HepG2 (cell line): ENCODE measurements around the gene GPR31. TPM values are rescaled to one million over a fixed set of nuclear protein-coding genes. Genes with fewer than 3 reads are reported as not detected.

Source experiments
- KLF15 ChIP-seq: sonication (generic); formaldehyde crosslinking; IDR thresholded peaks from 2 replicates; pipeline ENCODE4 v1.8.1; 2023; ENCODE audit warnings: borderline replicate concordance, mild to moderate bottlenecking, inconsistent platforms, missing genetic modification reagents, mixed read lengths
- MIER2 ChIP-seq: IDR thresholded peaks from 2 replicates; pipeline ENCODE4 v1.6.1; 2016; ENCODE audit warnings: missing biosample characterization, missing genetic modification reagents
- NFYC ChIP-seq: IDR thresholded peaks from 2 replicates; pipeline ENCODE4 v1.6.1; 2016; ENCODE audit warnings: missing genetic modification reagents, missing compliant biosample characterization
- RXRB ChIP-seq: IDR thresholded peaks from 2 replicates; pipeline ENCODE4 v1.6.1; 2016; ENCODE audit warnings: borderline replicate concordance, missing genetic modification reagents, missing compliant biosample characterization
- SCMH1 ChIP-seq: sonication (generic); formaldehyde crosslinking; IDR thresholded peaks from 2 replicates; pipeline ENCODE4 v1.9.0; 2021; ENCODE audit warnings: missing genetic modification reagents, mild to moderate bottlenecking, borderline replicate concordance
- ZFP36L1 ChIP-seq: sonication (generic); formaldehyde crosslinking; IDR thresholded peaks from 2 replicates; pipeline ENCODE4 v1.8.0; 2022; ENCODE audit warnings: mild to moderate bottlenecking, missing genetic modification reagents, moderate library complexity
- ZNF460 ChIP-seq: sonication (generic); formaldehyde crosslinking; IDR thresholded peaks from 2 replicates; pipeline ENCODE4 v1.5.1; 2020; ENCODE audit warnings: missing genetic modification reagents, mild to moderate bottlenecking, borderline replicate concordance
- polyA plus RNA-seq, 8 experiments: library from polyadenylated mRNA; depleted of rRNA in 3 of 8; stranded (reverse) in 7 of 8; unstranded in 1 of 8; fragments of >200 nt; fragmentation: Illumina TruSeq in 4 of 8; extraction: Trizol in 4 of 8; gene quantifications; 2 replicates each; pipeline versions ENCODE4 v1.2.1 to v1.2.3, GENCODE V29; 2011 to 2016; ENCODE audit warnings: low read depth in 4 of 8, missing spikeins in 1 of 8, mixed read lengths in 1 of 8; ENCODE audit not compliant: insufficient read depth in 1 of 8
- total RNA-seq, 5 experiments: library from RNA; depleted of rRNA; stranded (reverse); fragments of >200 nt; fragmentation: Illumina TruSeq; extraction: Trizol; gene quantifications; 2 replicates each; pipeline ENCODE4 v1.2.3, GENCODE V29; 2016; ENCODE audit warnings: low read depth in 1 of 5
- TF ChIP-seq, protein P1 (sequence below): sonication (generic); formaldehyde crosslinking; IDR thresholded peaks from 2 replicates; pipeline ENCODE4 v1.4.0; 2020; ENCODE audit warnings: mild to moderate bottlenecking, missing genetic modification reagents
- TF ChIP-seq, protein P2 (sequence below): sonication (generic); formaldehyde crosslinking; IDR thresholded peaks from 2 replicates; pipeline ENCODE4 v1.5.1; 2020; ENCODE audit warnings: missing genetic modification reagents, mild to moderate bottlenecking, borderline replicate concordance
- TF ChIP-seq, protein P3 (sequence below): sonication (generic); formaldehyde crosslinking; IDR thresholded peaks from 2 replicates; pipeline ENCODE4 v1.4.0; 2020; ENCODE audit warnings: mild to moderate bottlenecking, missing genetic modification reagents, borderline replicate concordance
- TF ChIP-seq, protein P4 (sequence below): sonication (generic); formaldehyde crosslinking; IDR thresholded peaks from 2 replicates; pipeline ENCODE4 v1.8.0; 2022; ENCODE audit warnings: missing genetic modification reagents, mild to moderate bottlenecking, borderline replicate concordance
- TF ChIP-seq, protein P5 (sequence below): sonication (generic); formaldehyde crosslinking; IDR thresholded peaks from 2 replicates; pipeline ENCODE4 v1.8.1; 2023; ENCODE audit warnings: missing genetic modification reagents, mild to moderate bottlenecking, borderline replicate concordance

GPR31 gene
- total and polyA plus RNA-seq, 2 of the 13 experiments (the other 11 are each of a cell fraction or from before 2014, with no cell fraction given) = not detected

DNA sequence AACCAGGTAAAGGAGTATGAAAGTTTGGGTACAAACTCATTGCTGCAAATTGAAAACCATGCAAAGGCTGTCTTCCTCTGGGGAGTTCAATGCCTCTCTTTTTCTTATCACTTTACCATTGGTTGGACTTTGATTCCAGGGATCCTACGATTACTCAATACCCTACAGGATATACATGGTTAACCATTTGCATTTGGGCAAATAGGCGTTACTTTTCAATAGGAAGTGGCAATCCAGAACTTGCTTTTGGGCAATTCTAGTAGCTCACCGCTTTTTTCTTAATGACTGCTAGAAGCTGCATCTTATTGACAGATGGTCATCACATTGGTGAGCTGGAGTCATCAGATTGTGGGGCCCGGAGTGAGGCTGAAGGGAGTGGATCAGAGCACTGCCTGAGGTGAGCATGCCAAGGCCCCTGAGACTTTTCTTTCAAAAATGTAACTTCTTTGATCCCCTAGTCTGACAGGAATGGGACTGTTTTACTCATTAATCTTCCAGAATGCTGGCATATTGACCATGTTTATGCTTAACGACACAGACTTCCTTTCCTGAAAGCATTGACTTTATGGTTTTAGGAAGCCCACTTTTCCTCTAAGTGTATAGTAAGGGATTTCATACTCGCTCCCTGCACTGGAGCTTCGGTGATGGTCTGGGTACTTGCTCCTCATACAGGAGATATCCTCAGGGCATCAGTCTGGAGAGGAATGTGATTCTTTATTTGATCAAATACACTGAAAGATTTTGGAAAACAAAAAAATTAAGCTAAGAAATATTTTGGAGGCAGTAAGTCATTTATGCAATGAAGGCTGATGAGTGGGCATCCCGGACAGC is 34.7 kb downstream of the GPR31 start, which contains the start of gene CCR6 (continued):
- TF ChIP-seq, protein P1, sequence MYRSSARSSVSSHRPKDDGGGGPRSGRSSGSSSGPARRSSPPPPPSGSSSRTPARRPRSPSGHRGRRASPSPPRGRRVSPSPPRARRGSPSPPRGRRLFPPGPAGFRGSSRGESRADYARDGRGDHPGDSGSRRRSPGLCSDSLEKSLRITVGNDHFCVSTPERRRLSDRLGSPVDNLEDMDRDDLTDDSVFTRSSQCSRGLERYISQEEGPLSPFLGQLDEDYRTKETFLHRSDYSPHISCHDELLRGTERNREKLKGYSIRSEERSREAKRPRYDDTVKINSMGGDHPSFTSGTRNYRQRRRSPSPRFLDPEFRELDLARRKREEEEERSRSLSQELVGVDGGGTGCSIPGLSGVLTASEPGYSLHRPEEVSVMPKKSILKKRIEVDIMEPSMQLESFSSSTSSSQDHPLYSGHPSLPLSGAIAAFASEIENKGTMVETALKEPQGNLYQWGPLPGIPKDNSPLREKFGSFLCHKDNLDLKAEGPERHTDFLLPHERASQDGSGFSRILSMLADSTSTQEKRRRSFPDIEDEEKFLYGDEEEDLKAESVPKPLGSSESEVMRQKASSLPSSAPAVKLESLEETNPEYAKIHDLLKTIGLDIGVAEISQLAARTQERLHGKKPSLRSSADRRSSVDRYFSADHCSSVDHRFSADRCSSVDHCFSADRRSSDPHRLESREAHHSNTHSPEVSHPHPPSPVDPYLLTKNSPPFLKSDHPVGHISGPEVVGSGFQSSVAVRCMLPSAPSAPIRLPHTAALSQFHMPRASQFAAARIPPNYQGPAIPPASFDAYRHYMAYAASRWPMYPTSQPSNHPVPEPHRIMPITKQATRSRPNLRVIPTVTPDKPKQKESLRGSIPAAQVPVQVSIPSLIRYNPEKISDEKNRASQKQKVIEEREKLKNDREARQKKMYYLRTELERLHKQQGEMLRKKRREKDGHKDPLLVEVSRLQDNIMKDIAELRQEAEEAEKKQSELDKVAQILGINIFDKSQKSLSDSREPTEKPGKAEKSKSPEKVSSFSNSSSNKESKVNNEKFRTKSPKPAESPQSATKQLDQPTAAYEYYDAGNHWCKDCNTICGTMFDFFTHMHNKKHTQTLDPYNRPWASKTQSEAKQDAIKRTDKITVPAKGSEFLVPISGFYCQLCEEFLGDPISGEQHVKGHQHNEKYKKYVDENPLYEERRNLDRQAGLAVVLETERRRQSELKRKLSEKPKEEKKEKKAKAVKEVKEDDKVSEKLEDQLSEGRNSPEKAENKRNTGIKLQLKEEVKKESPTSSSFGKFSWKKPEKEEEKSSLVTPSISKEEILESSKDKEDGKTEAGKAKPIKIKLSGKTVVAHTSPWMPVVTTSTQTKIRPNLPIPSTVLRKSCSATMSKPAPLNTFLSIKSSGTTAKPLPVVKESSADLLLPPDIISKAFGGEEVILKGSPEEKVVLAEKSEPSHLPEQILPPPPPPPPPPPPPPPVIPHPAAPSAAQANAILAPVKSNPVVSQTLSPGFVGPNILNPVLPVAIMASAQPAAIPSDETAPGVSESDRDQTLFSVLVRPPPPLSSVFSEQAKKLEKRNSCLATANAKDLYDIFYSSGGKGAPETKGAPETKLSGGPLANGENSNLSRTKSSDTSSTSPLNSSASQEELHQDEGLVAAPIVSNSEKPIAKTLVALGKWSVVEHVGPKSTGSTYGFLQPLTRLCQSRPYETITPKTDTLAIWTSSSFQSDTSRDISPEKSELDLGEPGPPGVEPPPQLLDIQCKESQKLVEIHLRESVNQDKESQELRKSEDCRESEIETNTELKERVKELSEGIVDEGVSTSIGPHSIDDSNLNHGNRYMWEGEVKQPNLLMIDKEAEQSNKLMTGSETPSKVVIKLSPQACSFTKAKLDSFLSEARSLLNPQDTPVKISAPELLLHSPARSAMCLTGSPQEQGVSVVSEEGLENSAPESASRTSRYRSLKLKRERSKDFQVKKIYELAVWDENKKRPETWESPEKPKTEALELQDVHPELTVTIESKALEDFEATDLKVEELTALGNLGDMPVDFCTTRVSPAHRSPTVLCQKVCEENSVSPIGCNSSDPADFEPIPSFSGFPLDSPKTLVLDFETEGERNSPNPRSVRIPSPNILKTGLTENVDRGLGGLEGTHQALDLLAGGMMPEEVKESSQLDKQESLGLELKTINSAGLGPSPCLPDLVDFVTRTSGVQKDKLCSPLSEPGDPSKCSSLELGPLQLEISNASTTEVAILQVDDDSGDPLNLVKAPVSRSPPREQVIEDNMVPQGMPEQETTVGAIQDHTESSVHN (CRISPR knock-in tag) = no peak
- TF ChIP-seq ZNF460 (no peak), SCMH1 (CRISPR knock-in tag) (no peak), MIER2 (CRISPR knock-in tag) (peak; percentile 67), ZFP36L1 (CRISPR knock-in tag) (0 out of 2 replicates have a peak, but pooled peaks have one; percentile 28), RXRB (CRISPR knock-in tag) (peak; percentile 87), KLF15 (CRISPR knock-in tag) (no peak), NFYC (CRISPR knock-in tag) (no peak; the same call in 1 of the 2 replicates)
- TF ChIP-seq, protein P2, sequence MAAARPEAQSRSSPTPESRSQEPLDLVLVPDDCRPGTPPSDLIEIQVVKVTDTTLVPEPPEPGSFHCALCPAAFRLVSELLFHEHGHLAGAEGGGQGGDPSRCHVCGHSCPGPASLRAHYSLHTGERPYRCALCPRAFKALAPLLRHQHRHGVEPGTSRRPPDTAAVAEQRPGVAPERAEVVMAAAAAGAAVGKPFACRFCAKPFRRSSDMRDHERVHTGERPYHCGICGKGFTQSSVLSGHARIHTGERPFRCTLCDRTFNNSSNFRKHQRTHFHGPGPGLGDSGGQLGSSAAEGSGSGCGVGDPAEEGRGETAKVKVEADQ (CRISPR knock-in tag) = no peak
- TF ChIP-seq, protein P3, sequence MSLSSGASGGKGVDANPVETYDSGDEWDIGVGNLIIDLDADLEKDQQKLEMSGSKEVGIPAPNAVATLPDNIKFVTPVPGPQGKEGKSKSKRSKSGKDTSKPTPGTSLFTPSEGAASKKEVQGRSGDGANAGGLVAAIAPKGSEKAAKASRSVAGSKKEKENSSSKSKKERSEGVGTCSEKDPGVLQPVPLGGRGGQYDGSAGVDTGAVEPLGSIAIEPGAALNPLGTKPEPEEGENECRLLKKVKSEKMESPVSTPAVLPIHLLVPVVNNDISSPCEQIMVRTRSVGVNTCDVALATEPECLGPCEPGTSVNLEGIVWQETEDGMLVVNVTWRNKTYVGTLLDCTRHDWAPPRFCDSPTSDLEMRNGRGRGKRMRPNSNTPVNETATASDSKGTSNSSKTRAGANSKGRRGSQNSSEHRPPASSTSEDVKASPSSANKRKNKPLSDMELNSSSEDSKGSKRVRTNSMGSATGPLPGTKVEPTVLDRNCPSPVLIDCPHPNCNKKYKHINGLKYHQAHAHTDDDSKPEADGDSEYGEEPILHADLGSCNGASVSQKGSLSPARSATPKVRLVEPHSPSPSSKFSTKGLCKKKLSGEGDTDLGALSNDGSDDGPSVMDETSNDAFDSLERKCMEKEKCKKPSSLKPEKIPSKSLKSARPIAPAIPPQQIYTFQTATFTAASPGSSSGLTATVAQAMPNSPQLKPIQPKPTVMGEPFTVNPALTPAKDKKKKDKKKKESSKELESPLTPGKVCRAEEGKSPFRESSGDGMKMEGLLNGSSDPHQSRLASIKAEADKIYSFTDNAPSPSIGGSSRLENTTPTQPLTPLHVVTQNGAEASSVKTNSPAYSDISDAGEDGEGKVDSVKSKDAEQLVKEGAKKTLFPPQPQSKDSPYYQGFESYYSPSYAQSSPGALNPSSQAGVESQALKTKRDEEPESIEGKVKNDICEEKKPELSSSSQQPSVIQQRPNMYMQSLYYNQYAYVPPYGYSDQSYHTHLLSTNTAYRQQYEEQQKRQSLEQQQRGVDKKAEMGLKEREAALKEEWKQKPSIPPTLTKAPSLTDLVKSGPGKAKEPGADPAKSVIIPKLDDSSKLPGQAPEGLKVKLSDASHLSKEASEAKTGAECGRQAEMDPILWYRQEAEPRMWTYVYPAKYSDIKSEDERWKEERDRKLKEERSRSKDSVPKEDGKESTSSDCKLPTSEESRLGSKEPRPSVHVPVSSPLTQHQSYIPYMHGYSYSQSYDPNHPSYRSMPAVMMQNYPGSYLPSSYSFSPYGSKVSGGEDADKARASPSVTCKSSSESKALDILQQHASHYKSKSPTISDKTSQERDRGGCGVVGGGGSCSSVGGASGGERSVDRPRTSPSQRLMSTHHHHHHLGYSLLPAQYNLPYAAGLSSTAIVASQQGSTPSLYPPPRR (CRISPR knock-in tag) = no peak
- TF ChIP-seq, protein P4, sequence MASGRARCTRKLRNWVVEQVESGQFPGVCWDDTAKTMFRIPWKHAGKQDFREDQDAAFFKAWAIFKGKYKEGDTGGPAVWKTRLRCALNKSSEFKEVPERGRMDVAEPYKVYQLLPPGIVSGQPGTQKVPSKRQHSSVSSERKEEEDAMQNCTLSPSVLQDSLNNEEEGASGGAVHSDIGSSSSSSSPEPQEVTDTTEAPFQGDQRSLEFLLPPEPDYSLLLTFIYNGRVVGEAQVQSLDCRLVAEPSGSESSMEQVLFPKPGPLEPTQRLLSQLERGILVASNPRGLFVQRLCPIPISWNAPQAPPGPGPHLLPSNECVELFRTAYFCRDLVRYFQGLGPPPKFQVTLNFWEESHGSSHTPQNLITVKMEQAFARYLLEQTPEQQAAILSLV = no peak
- TF ChIP-seq, protein P5, sequence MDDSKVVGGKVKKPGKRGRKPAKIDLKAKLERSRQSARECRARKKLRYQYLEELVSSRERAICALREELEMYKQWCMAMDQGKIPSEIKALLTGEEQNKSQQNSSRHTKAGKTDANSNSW (CRISPR knock-in tag) = no peak
